ENCODE measurements around the gene IGFALS.
A peak's percentile ranks its signal among the peaks of the same experiment; 100 is the strongest.

The IGFALS gene

GRCh38 chr16:1776672-1776955 lies 16.9 kb downstream of the IGFALS start:
- no peaks in the 10 kb centered on the region for H3K27me3 ChIP-seq
- TF ChIP-seq CTCF (IDR thresholded peaks at IDR 0.05; ENCODE audit: low read depth, low read length) = no peak
- no peak for DNase-seq
- H3K36me3 ChIP-seq = peaks cover 14% of the 10 kb centered on the region
- H3K4me3 ChIP-seq (ENCODE audit: low read depth, low read length) = no peak overlapping the region
- H3K4me1 ChIP-seq = no peaks in the 10 kb centered on the region
- no peaks in the 10 kb centered on the region for H3K9me3 ChIP-seq

- Histone ChIP-seq H3K27me3 (no peaks in the 10 kb centered on the region), H3K4me3 (ENCODE audit: low read depth, low read length) (no peak overlapping the region), H3K9me3 (no peaks in the 10 kb centered on the region), H3K36me3 (peaks cover 14% of the 10 kb centered on the region), H3K4me1 (no peaks in the 10 kb centered on the region)
- TF ChIP-seq CTCF (IDR thresholded peaks at IDR 0.05; ENCODE audit: low read depth, low read length) = no peak
- DNase-seq = peak; percentile 27
These were observed 17.4 kb downstream of the IGFALS start for GRCh38 chr16:1775846-1776671.

GRCh38 chr16:1775006-1775845 lies 18.3 kb downstream of the IGFALS start:
- H3K4me1 ChIP-seq = peaks cover under 1% of the 10 kb centered on the region
- H3K9me3 ChIP-seq = no peaks in the 10 kb centered on the region
- peaks cover 19% of the 10 kb centered on the region for H3K36me3 ChIP-seq
- DNase-seq = no peak
- no peak for TF ChIP-seq CTCF (IDR thresholded peaks at IDR 0.05; ENCODE audit: low read depth, low read length)
- H3K27me3 ChIP-seq = no peaks in the 10 kb centered on the region
- no peak overlapping the region for H3K4me3 ChIP-seq (ENCODE audit: low read depth, low read length)

- TF ChIP-seq CTCF (IDR thresholded peaks at IDR 0.05; ENCODE audit: low read depth, low read length) = no peak
- H3K27me3 ChIP-seq = no peaks in the 10 kb centered on the region
- H3K4me3 ChIP-seq (ENCODE audit: low read depth, low read length) = peak overlapping the region; percentile 92
- no peaks in the 10 kb centered on the region for H3K9me3 ChIP-seq
- H3K36me3 ChIP-seq = peaks cover 27% of the 10 kb centered on the region
- no peak for DNase-seq
- H3K4me1 ChIP-seq = peaks cover 4% of the 10 kb centered on the region
These were observed 19.1 kb downstream of the IGFALS start for GRCh38 chr16:1774448-1774780.

- peaks cover 33% of the 10 kb centered on the region for H3K36me3 ChIP-seq
- TF ChIP-seq CTCF (IDR thresholded peaks at IDR 0.05; ENCODE audit: low read depth, low read length) = no peak
- H3K4me3 ChIP-seq (ENCODE audit: low read depth, low read length) = peak overlapping the region; percentile 92
- peaks cover 4% of the 10 kb centered on the region for H3K4me1 ChIP-seq
- H3K9me3 ChIP-seq = no peaks in the 10 kb centered on the region
- DNase-seq = peak; percentile 15
- H3K27me3 ChIP-seq = no peaks in the 10 kb centered on the region
These were observed 19.6 kb downstream of the IGFALS start for GRCh38 chr16:1773703-1774447.
